PC-3 (cell line): ENCODE results near the gene RP9. TPM values are rescaled to one million over a fixed set of nuclear protein-coding genes. Genes with fewer than 3 reads are reported as not detected.

ENCODE experiments used
- ATAC-seq: fragments of 200-7000 bp; cut with Tn5 transposase; 2 replicates; pipeline ENCODE4 v1.9.1; 2020; ENCODE audit warnings: mild to moderate bottlenecking, moderate library complexity
- Bru-seq: library from RNA; stranded (reverse); fragments of 400-500 nt; gene quantifications from one replicate; lab custom pipeline; 2021; lab: Mats Ljungman, UMichigan
- BruChase-seq, 2 experiments: library from RNA; stranded (reverse); fragments of 400-500 nt; gene quantifications; one replicate each; lab custom pipeline; 2021; lab: Mats Ljungman, UMichigan
- BruUV-seq: library from RNA; stranded (reverse); fragments of 400-500 nt; replicated peaks from 2 replicates; lab custom pipeline; 2021; lab: Mats Ljungman, UMichigan
- CTCF ChIA-PET: fragments of 300-600 bp; sonication (Branson Sonifier 250); formaldehyde crosslinking; loops from one replicate; lab custom pipeline; 2022; ENCODE audit warnings: antibody characterized with exemption; lab: Charles Lee
- POLR2A ChIA-PET: fragments of 300-600 bp; sonication (Branson Sonifier 250); formaldehyde crosslinking; loops from one replicate; lab custom pipeline; 2022; ENCODE audit warnings: antibody characterized with exemption; ENCODE audit not compliant: unreplicated experiment; lab: Charles Lee
- DNase-seq: peaks from one replicate; pipeline ENCODE4 v3.0.0-alpha.2; 2015
- H2AFZ ChIP-seq: fragments of 300-600 bp; sonication (generic); 2 replicates; pipeline ENCODE4 v1.6.0; 2016; ENCODE audit warnings: antibody characterized with exemption, low read length
- H3F3A ChIP-seq: fragments of 300-600 bp; sonication (generic); one replicate; pipeline ENCODE4 v1.6.0; 2017; ENCODE audit warnings: antibody characterized with exemption, low read length, control low read depth, mild to moderate bottlenecking; ENCODE audit not compliant: unreplicated experiment
- H3K27ac ChIP-seq: fragments of 300-600 bp; sonication (generic); 2 replicates; pipeline ENCODE4 v1.5.1; 2016; ENCODE audit warnings: mild to moderate bottlenecking, low read length
- H3K27me3 ChIP-seq: fragments of 300-600 bp; sonication (generic); 2 replicates; pipeline ENCODE4 v1.6.1; 2016; ENCODE audit warnings: low read length, mixed read lengths
- H3K36me3 ChIP-seq: fragments of 300-600 bp; sonication (generic); 2 replicates; pipeline ENCODE4 v1.6.1; 2016; ENCODE audit warnings: low read depth, mixed run types, low read length, mixed read lengths
- H3K4me1 ChIP-seq: fragments of 300-600 bp; sonication (generic); 2 replicates; pipeline ENCODE4 v1.5.1; 2016; ENCODE audit warnings: low read length; ENCODE audit not compliant: insufficient read depth
- H3K4me2 ChIP-seq: fragments of 300-600 bp; sonication (generic); 2 replicates; pipeline ENCODE4 v1.6.0; 2016; ENCODE audit warnings: low read length
- H3K4me3 ChIP-seq: fragments of 300-600 bp; sonication (generic); 2 replicates; pipeline ENCODE4 v1.5.1; 2016; ENCODE audit warnings: mild to moderate bottlenecking, low read length, mixed read lengths
- H3K79me2 ChIP-seq: fragments of 300-600 bp; sonication (generic); 2 replicates; pipeline ENCODE4 v1.6.1; 2017; ENCODE audit warnings: low read length, mixed read lengths
- H3K9ac ChIP-seq: fragments of 300-600 bp; sonication (generic); 2 replicates; pipeline ENCODE4 v1.6.0; 2016; ENCODE audit warnings: mild to moderate bottlenecking, low read length
- H3K9me2 ChIP-seq: fragments of 300-600 bp; sonication (generic); replicated peaks from 2 replicates; pipeline ENCODE4 v1.6.1; 2016; ENCODE audit warnings: mixed run types, low read length, mixed read lengths
- H3K9me3 ChIP-seq: fragments of 300-600 bp; sonication (generic); 2 replicates; pipeline ENCODE4 v1.6.1; 2016; ENCODE audit warnings: low read length, mixed read lengths
- H4K20me1 ChIP-seq: fragments of 300-600 bp; sonication (generic); 2 replicates; pipeline ENCODE4 v1.6.1; 2016; ENCODE audit warnings: low read length, mixed read lengths
- CTCF ChIP-seq: fragments of 300-600 bp; sonication (generic); conservative IDR thresholded peaks from 2 replicates; pipeline ENCODE4 v1.5.1; 2017; ENCODE audit warnings: antibody characterized with exemption, low read depth, mild to moderate bottlenecking, low read length
- EZH2 ChIP-seq: fragments of 300-600 bp; sonication (generic); IDR thresholded peaks from one replicate; pipeline ENCODE4 v1.6.1; 2017; ENCODE audit warnings: antibody characterized with exemption, mild to moderate bottlenecking, low read length; ENCODE audit not compliant: unreplicated experiment
- EZH2phosphoT487 ChIP-seq: fragments of 300-600 bp; sonication (generic); IDR thresholded peaks from 2 replicates; pipeline ENCODE4 v1.6.1; 2018; ENCODE audit warnings: mild to moderate bottlenecking, antibody characterized with exemption, low read length, borderline replicate concordance
- intact Hi-C: fragments of 100-400 bp; cut with micrococcal nuclease; formaldehyde crosslinking; loops from 2 replicates; pipeline ENCODE4 v1.9.0; 2023
- long read RNA-seq: library from polyadenylated mRNA; unstranded; transcript quantifications from one replicate; pipeline ENCODE4 v2.0.0, GENCODE V29; 2021; ENCODE audit not compliant: unreplicated experiment
- total RNA-seq: library from RNA; depleted of rRNA; stranded (reverse); fragments of >200 nt; gene quantifications from 2 replicates; pipeline ENCODE4 v1.2.3, GENCODE V29; 2014; rRNA removed

RP9 gene, protein sequence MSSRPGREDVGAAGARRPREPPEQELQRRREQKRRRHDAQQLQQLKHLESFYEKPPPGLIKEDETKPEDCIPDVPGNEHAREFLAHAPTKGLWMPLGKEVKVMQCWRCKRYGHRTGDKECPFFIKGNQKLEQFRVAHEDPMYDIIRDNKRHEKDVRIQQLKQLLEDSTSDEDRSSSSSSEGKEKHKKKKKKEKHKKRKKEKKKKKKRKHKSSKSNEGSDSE
- 24.6 and 33.9 TPM in 2 replicates for total RNA-seq
- percentile 78 among the genes with signal in this experiment for Bru-seq, nascent RNA
- BruChase-seq, experiment 1, labeled RNA remaining after a 6-hour chase: percentile 74 among the genes with signal in this experiment
- BruChase-seq, experiment 2, labeled RNA remaining after a 2-hour chase: percentile 78 among the genes with signal in this experiment
- long read RNA-seq, transcript RP9-201 (6 exons, 1,121 nt): major isoform, 35 of 52 reads
- long read RNA-seq, partial matches to known transcripts: 12 of 52 reads
- long read RNA-seq, other reads (novel, unspliced or antisense): 5 of 52 reads

- Histone ChIP-seq H3K4me3 (peak within 1 kb of the TSS; percentile 99), H3K9me2 (no peaks in the 10 kb centered on the region), H3K9me3 (no peaks in the 10 kb centered on the region), H2AFZ (peak within 1 kb of the TSS; percentile 98), H3K27me3 (no peaks in the 10 kb centered on the region), H3K4me2 (peak within 1 kb of the TSS; percentile 99), H3K79me2 (peaks cover 46% of the 10 kb centered on the region), H3K4me1 (peaks cover 20% of the 10 kb centered on the region; the same call in 1 of the 2 replicates), H3K9ac (peak within 1 kb of the TSS; percentile 80), H4K20me1 (no peaks in the 10 kb centered on the region), H3F3A (no peaks in the 10 kb centered on the region), H3K27ac (peak within 1 kb of the TSS; percentile 23; the same call in 1 of the 2 replicates), H3K36me3 (no peaks in the 10 kb centered on the region)
- peak; percentile 84 for ATAC-seq
- intact Hi-C loops: loop anchor here (2.0 to 5.0 kb wide), 4 partner anchors 46 to 417 kb away; partner anchors contain the start of genes FKBP9, KBTBD2 and NT5C3A
- TF ChIP-seq EZH2 (no peak), EZH2phosphoT487 (no peak), CTCF (peak; percentile 46; the same call in 1 of the 2 replicates)
- peak; percentile 71 for DNase-seq
- CTCF ChIA-PET: interaction anchor here (1.1 to 1.7 kb wide), 3 partner anchors 33 to 309 kb away, joined by 5 to 9 read pairs (median 7); partner anchors contain the start of gene NT5C3A
- POLR2A ChIA-PET: no interaction called here
- BruUV-seq: no TSS peak
Observed at GRCh38 chr7:33109005-33109757, at the start of gene RP9. Gene RP9, minus strand, starts transcription at chr7:33109404. Its CDS starts 32 bp downstream, at chr7:33109372.

- Histone ChIP-seq H3K9ac (no peak overlapping the region), H2AFZ (no peak overlapping the region), H3K36me3 (no peaks in the 10 kb centered on the region), H4K20me1 (no peaks in the 10 kb centered on the region), H3K27ac (no peak overlapping the region), H3K9me3 (no peaks in the 10 kb centered on the region), H3K4me1 (no peaks in the 10 kb centered on the region), H3K4me3 (no peak overlapping the region), H3K9me2 (no peaks in the 10 kb centered on the region), H3K4me2 (no peak overlapping the region), H3K27me3 (no peaks in the 10 kb centered on the region), H3K79me2 (no peaks in the 10 kb centered on the region), H3F3A (no peaks in the 10 kb centered on the region)
- intact Hi-C loops: no loop called here
- no peak for DNase-seq
- ATAC-seq: no peak
- TF ChIP-seq CTCF: no peak
- ChIA-PET CTCF (no interaction called here), POLR2A (no interaction called here)
- no TSS peak for BruUV-seq
Observed at GRCh38 chr7:33157781-33158180, 48.6 kb upstream of the RP9 start.
